A673 (cell line): ENCODE data around the gene STARD10.

Experiments used
- CTCF ChIP-seq: fragments of 300-800, 200-600 bp; sonication (generic); conservative IDR thresholded peaks from 2 replicates; pipeline ENCODE4 v1.5.1; 2017; ENCODE audit warnings: low read depth, mild to moderate bottlenecking, antibody characterized with exemption, low read length, moderate library complexity, mixed read lengths
- EZH2 ChIP-seq: fragments of 200-600 bp; sonication (generic); IDR thresholded peaks from 2 replicates; pipeline ENCODE4 v1.6.1; 2017; ENCODE audit warnings: borderline replicate concordance, low read depth, mild to moderate bottlenecking, mixed read lengths, antibody characterized with exemption, low read length; ENCODE audit not compliant: poor library complexity, severe bottlenecking

- no peak for TF ChIP-seq CTCF
- TF ChIP-seq EZH2 = no peak
Measured at GRCh38 chr11:72793076-72793424, 797 bp downstream of the STARD10 start.
